ENCODE measurements around the gene CDKL5.
"Not testable (repeated sequence)": the region's sequence is repeated elsewhere in the genome, so short reads cannot be mapped to it uniquely, and the experiment has no call there.

Gene CDKL5

DNA sequence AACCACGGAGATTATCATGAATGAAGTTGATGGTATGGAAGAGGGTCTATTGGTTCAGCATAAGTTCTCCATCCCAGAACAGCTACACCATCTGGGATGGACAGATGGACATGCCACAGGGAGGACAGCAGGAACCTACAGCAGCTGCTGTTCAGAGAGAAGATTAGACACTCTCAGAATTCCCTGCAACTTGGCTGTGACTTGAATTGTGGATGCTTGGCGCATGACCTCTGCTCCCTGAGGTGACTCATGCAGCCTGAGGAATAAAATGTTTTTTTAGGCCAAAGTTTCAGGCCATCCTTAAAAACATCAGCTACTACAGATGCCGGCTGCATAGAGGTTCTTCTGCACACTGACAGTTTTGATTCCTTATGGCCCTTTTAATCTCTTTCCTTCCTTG lies 149.2 kb downstream of the CDKL5 start:
- DNase-seq (ENCODE audit: low read depth) = peak; percentile 21
- no peak overlapping the region for H3K4me3 ChIP-seq (ENCODE audit: control insufficient read depth, low read depth, low read length)
- TF ChIP-seq CTCF (IDR thresholded peaks at IDR 0.05; ENCODE audit: control insufficient read depth, insufficient read depth, low read depth, low read length, missing control alignments) = no peak

DNA sequence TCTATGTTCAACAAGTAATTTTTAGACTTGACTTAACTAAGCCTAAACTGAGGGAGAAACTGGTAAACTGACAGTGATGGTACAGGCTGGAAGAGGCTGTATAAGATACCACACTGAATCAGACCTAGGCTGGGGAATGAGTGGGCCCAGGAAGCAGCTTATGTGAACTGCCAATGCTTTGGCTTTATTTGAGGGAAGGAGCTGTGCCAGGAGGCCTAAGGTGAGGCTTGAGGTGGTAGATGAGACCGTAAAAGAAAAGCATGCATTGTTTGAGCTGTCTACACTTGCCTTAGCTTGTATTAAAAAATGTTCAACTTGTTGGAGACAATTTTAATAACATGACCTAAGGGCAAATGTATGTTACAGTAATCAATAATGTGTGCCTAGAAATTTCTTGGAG lies 150.3 kb downstream of the CDKL5 start:
- DNase-seq (ENCODE audit: low read depth) = no peak
- no peak overlapping the region for H3K4me3 ChIP-seq (ENCODE audit: control insufficient read depth, low read depth, low read length)
- TF ChIP-seq CTCF (IDR thresholded peaks at IDR 0.05; ENCODE audit: control insufficient read depth, insufficient read depth, low read depth, low read length, missing control alignments) = no peak

DNA sequence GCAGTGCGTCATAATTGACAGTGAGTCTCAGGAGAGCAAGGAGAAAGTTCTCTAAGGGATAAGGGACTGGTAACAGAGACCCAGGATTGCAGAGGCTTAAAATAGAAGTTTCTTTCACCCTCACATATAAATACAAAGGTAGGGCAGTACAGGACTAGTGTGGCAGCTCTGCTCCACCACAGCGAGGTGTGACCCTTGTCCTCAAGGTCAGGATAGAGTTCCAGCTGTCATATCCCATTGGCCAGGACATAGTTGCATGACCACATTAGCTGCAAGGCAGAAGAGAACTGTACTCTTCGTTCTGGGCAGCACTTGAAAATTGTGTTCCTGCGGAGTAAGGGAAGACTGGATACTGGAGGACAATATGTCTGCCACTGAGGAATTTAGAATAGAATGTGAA lies 152.0 kb downstream of the CDKL5 start:
- H3K4me3 ChIP-seq (ENCODE audit: control insufficient read depth, low read depth, low read length) = no peak overlapping the region
- no peak for DNase-seq (ENCODE audit: low read depth)
- no peak for TF ChIP-seq CTCF (IDR thresholded peaks at IDR 0.05; ENCODE audit: control insufficient read depth, insufficient read depth, low read depth, low read length, missing control alignments)

DNA sequence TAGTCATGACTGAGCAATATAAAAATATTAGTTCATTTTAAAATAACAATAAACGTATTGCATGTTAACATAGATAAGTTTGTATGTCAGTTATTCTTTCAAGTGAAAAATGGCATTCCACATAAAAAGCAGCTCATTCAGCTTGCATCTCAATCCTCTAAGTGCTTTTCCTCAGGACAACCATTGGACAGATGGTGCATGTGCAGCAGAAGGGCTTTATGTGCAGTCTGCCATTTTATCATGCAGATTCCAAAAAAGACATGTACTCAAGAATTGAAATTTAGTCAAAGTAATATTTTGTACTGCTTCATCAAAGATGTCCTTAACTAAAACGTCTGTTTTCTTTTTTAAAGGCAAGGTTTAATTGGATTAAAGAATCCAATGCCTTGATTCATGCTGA lies 153.1 kb downstream of the CDKL5 start:
- no peak for TF ChIP-seq CTCF (IDR thresholded peaks at IDR 0.05; ENCODE audit: control insufficient read depth, insufficient read depth, low read depth, low read length, missing control alignments)
- DNase-seq (ENCODE audit: low read depth) = no peak
- no peak overlapping the region for H3K4me3 ChIP-seq (ENCODE audit: control insufficient read depth, low read depth, low read length)

DNA sequence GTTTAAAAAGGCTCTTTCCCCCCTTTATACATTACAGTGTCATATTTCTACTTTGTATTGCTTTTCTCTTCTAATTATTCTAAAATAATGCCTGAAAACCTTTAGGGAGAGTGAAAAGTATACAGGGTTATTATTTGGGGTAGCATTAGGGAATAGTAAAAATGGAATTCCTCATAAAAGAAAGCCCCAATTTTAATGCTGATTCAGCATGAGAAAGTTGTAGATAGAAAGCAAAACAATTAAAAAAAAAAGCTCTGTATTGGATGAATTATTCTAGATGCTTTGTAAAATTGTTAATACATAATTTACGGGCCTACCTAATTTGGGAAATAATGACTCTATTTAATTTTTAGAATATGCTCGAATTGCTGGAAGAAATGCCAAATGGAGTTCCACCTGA lies 154.1 kb downstream of the CDKL5 start:
- TF ChIP-seq CTCF (IDR thresholded peaks at IDR 0.05; ENCODE audit: control insufficient read depth, insufficient read depth, low read depth, low read length, missing control alignments) = no peak
- H3K4me3 ChIP-seq (ENCODE audit: control insufficient read depth, low read depth, low read length) = no peak overlapping the region
- no peak for DNase-seq (ENCODE audit: low read depth)

- H3K4me3 ChIP-seq (ENCODE audit: control insufficient read depth, low read depth, low read length) = no peak overlapping the region
- no peak for TF ChIP-seq CTCF (IDR thresholded peaks at IDR 0.05; ENCODE audit: control insufficient read depth, insufficient read depth, low read depth, low read length, missing control alignments)
- DNase-seq (ENCODE audit: low read depth) = no peak
Measured at GRCh38 chrX:18582910-18583493, 157.6 kb downstream of the CDKL5 start.

- not testable (repeated sequence) for DNase-seq (ENCODE audit: low read depth); H3K4me3 ChIP-seq (ENCODE audit: control insufficient read depth, low read depth, low read length)
Measured at GRCh38 chrX:18589292-18589691, 163.9 kb downstream of the CDKL5 start.
